GM18498 (cell line): Measurements from ENCODE around the gene MTNR1B.

Experiments
- ATAC-seq: cut with Tn5 transposase; IDR thresholded peaks from one replicate; pipeline ENCODE4 v1.9.1; 2021; ENCODE audit warnings: mild to moderate bottlenecking, moderate library complexity; ENCODE audit not compliant: unreplicated experiment

Gene MTNR1B

DNA sequence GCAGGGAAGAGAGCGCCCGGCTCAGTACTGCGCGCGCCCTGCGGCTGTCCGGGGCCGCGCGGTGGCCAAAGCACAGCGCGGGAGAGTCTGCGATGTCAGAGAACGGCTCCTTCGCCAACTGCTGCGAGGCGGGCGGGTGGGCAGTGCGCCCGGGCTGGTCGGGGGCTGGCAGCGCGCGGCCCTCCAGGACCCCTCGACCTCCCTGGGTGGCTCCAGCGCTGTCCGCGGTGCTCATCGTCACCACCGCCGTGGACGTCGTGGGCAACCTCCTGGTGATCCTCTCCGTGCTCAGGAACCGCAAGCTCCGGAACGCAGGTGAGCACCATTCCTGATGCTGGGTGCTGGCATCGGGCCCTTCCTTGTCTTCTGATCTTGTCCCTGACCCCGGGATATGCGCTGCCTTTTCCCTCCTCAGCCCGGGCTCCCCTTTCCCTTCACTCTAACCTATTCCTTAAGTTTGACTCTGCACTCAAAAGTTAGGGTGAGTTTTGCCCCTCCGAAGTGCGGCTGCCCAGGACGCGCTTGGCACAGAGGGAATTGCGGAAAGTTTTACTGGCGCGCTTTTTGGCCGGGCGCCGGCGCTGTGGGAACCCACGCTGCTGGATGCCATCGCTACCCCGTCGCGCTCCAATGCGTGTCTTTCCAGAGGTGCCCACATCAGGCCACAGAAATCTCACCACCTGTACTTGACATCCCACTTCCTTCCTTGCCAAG is at the start of gene MTNR1B:
Gene MTNR1B, plus strand, starts transcription at position 18 of the 714 bp plus-strand sequence. Its CDS starts 75 bp downstream, at position 93.
- ATAC-seq, result no peak

DNA sequence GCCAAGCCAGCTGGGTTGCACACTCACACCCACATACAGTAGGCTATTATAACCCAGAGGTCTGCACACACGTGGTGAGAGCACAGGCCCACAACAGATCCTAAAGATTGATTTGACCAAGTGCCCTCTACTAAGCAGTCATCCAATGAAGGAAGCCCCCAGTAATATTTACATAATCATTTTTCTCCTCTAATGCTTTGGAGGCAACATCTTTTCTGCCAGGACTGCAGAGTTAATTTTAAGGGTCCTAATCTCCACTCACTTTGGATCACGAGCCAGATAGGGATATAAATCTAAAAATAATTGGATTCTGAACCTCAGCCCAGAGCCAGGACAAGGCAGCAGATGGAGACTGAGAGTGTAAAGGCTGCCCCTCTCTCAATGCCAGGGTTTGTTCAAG is 49.1 kb upstream of the MTNR1B start:
- ATAC-seq, result no peak

DNA sequence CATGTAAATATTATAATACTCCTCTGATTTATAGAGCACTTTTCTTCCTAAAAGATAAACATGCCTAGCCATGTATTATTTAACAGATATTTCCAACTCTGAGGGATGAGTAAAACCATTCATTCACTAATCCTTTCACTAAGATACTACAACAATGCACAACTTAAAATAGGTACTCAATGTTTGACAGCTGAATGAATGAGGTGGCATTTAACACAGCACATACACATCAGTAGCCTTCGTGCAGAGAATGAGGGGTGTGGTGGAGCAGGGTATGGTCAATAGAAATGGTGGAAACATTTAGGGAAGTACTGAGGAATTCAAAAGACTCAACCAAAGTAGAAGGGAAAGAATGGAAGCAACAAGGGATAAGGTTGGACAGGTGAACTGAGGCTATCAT is 46.7 kb upstream of the MTNR1B start:
- ATAC-seq, result no peak

DNA sequence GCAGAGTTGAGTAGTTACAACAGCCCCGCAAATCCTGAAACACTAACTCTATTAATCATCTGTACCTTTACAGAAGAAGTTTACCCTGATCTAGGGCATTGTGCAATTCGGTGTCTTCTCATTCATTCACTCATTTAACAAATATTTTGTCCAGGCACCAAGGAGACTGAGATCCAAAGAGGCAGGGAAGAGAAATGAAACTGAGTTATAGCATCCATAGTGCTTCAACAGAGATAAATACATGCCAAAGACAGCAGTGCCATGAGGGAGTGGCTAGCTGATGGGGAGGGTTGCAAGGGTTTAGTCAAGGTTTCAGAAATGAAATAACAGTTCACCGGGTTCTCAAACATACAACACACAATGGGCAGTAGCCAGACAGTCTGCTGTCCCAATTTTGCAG is 40.2 kb upstream of the MTNR1B start:
- no peak for ATAC-seq

DNA sequence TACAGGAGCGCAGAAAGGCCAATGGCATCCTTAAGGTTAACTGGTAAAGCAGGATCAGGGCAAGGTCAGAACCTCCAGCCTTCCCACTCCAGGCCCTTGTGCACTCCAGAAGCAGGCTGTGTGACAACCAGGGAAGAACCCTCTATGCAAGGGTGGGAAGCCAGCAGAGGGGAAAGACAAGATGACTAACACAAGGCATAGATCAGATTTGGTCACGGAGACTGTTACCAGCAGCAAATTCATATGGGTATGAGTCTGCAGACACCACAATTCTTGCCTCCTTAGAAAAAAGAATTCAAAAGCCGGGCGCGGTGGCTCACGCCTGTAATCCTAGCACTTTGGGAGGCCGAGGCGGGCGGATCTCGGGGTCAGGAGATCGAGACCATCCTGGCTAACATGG is 39.8 kb upstream of the MTNR1B start:
- no peak for ATAC-seq

DNA sequence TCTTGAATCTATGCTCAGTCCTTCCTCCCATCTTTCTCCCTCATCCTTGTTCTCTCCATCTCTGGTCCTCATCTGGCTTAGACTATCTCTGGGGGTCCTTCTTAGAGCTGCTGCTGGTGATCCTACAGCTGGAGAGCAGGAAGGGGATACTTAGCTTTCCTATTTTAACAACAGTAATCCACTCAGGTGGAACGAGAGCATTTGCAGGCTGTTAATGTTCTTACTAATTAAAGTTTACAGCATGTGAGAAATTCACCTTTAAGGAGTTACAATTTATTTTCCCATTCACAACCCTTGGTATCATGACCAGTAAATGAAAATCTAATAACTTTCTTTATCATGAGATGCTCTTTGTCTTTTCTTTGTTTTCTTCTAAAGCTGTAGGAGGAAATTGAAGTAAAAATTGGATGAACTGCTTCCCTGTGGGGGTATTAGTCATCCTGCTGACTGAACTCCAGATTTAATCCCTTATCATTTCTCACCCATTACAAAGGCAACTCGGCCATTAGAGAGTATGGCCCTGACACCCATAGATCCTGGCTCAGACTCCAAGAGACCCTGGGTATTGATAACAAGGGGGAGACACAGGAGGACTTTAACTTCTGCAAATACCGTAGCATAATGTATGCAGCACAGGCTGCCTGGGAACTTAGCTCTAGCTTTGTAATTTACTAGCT is 37.6 kb upstream of the MTNR1B start:
- ATAC-seq, result no peak

DNA sequence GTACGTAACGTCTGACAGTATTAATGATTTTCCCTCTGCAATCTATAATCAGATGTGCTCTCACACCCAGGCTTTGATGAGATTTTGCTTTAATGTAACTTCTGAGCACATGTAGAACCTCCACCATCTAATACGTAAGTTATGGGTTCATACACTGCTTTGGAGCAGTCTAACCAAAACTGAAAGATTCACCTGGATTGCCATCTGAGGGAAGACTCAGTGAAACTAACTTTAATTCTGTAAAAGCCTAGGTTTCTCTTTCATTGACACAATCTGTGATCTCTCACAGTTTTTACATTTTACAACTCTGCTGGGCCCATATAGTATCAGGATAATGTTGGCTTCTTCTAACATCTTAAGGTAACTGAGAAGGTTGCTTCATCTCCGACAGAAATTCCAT is 30.1 kb upstream of the MTNR1B start:
- no peak for ATAC-seq

DNA sequence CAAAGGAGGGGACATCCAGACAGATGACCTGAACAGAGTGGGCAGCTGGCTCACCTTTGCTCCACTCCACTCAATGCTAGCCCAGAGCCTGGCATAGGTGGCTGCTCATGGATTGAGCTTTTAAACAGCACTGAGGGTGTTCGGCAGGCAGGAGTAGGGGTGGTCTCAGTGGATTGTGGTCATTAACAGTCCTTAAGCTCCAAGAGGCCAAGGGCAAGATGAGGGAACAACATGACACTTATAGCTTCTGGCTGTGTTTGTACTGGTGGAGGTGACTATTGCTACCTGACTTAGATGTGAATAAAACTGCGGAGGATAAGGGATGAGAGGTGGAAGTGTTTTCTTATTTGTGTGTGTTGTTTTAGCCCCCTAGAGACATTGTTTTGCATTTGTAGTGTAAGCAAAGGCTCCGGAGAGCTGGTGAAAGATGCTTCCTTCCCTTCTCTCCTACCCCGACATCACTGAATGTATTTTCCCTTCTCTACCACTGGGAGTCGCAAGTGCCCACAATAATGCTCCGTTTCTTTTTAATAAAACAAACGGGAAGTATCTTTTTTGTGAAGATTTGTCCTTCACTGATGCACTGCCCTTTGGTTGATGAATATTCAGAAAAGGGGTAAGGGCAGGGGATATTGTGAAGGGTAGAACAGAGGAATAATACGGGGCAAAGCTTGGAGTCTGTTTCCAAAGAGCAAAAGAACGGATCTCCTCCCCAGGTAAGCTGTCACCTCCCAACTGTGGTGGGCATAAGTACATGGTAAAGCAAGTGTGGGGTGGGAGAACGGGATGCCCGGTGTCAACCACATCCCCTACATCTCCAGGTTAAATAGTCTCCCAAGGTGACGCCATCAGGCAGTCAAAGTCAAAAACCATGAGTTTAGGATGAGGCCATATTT is 27.5 kb upstream of the MTNR1B start:
- ATAC-seq, result no peak

DNA sequence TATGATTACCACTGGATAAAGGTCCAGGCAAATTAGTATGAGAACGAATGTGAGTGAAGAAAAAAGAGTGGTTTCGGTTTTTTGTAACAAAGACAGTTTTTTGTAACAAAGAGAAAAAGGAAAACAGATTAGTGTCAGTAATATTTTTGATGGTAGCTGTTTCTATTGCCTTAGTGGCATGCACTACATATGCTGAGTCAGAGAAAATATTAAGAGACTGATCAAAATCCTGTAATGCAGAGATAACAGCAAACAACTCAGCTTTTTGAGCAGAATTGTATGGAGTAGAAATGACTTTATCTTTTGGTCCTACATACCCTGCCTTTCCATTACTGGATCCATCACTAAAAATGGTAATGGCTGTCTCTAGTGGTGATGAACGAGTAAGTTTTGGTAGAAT is 22.7 kb upstream of the MTNR1B start:
- ATAC-seq, result no peak

DNA sequence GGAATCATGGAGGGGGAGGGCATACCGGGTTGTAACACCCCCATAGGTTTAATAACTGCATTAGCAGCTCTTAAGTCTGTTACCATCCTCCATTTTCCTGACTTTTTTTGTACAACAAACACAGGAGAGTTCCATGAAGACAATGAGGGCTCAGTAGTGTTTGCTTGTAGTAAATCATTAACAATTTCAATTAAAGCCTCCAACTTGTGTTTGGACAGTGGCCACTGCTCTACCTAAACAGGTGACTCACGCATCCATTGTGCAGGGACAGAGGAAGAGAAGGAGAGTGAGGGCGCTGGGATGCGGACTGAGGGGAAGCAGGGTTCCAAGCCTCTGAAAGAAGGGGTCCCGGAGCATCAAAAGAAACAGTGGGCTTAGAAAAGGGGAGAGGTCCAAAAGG is 21.3 kb upstream of the MTNR1B start:
- no peak for ATAC-seq

DNA sequence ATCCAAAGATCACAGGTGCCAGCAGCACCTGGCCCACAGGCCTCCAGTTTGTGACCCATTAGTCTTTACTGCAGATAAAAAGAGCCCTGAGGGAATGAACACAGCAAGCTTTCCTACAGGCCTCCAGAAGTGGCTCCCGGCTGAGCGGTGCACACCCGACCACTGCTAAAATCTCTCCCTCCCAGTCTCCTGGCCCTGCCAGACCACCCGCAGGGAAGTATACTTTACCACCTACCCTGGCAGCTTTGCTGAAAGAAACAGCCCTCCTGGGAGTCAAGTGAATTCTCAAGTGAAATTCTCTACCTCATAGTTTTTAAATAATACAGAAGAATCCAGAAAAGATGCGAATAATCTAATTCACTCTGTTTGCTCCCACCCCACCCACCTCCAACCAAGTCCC is 15.4 kb upstream of the MTNR1B start:
- no peak for ATAC-seq

DNA sequence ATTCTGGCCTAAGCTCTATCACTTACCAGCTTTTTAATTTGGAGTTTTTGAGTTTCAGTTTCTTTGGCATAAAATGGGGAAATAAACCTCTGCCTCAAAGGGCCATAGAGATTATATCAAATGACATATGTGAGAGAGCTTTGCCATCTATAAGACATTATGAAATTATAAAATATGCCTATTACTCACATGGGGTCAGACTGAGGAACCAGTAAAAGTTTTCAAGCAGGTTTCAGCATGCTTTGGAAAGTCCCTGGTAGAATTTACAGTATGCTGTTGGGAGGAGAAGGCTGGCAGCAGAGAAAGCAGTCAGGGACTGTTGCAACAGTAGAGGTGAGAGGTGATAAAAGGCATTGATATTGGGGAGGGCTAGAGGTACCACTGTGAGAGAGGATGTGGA is 13.6 kb upstream of the MTNR1B start:
- no peak for ATAC-seq

DNA sequence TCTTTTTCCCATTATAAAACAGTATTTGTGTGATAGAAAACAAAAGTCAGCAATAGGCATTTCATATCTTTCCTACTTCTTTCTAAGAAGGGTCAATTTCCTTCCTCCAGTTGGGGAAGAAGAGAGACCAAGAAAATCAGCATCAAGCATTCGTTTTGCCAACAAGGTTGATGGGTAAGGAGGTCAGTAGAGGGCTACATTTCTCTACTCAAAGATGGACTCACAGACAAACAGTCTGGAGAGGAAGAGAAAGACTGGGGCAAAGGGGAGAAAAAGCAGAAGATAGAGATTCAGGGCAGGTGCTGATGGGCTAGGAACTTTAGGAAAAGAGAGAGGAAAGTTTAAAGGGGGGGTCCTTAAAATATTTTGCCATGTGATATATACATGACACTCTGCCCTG is 8.6 kb upstream of the MTNR1B start:
- ATAC-seq, result no peak

DNA sequence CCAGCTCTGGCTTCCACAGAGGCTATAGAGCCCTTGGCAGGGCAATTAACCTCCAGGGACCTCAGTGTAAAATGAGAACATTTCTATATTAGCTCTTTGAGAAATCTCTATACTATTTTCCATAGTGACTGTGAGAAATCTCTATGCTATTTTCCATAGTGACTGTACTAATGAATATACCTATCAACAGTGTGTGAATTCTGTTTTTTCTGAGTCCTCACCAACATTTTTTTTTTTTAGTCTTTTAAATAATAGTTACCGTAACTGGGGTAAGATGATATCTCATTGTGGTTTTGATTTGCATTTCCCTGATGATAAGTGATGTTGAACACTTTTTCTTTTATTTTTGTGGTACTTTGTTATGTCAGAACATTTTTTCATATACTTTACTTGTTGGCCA is 7.0 kb upstream of the MTNR1B start:
- ATAC-seq, result no peak

DNA sequence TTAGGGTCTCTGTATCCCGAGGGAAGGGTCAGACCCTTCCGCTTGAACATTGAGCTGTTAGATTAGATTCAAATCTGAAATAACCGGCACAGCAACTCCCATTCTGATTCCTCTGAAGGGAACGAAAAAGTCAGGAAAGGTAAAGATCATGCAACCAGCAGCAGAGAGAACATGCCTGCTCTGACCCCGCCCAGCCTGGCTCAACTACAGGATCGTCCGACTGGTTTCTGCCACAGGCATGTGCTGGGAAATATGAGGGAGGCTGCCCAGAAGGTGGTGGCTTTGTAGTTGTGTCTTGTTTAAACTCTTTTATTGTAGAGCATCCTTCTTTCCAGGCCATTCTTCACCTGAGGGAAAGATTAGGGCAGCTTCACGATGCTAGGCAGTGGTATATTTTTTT is 5.0 kb upstream of the MTNR1B start:
- no peak for ATAC-seq

DNA sequence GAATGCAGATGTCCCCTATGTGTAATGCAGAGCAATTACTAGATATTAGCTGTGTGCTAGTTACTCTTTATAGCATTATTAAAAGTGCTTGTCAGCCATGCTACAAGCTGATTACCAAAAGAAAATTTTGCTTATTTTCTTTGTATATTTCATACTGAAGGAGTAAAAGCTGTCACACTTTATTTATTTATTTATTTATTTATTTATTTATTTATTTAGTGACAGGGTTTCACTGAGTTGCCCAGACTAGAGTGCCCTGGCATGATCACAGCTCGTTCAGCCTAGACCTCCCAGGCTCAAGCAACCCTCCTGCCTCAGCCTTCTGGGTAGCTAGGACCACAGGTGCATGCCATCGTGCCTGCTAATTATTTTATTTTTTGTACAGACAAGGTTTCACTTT is 4.3 kb upstream of the MTNR1B start:
- ATAC-seq, result no peak

DNA sequence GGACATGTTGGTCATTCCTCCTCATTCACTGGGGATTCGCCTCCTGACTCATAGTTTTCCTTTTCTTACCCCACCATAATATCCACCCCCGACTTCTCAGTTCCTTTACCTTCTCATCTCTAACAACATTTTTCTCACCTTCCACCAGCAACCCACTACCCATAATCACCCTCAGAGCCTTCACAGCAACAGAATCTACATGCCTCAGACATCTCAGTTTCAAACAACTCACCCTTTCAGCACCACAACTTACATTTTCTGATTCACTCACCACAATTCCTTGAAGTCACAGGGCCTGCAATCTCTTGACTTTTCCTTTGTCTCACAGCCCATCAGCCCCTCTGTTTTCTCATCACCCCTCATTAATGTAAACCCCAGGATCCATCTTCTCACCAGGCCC is 2.3 kb upstream of the MTNR1B start:
- no peak for ATAC-seq

DNA sequence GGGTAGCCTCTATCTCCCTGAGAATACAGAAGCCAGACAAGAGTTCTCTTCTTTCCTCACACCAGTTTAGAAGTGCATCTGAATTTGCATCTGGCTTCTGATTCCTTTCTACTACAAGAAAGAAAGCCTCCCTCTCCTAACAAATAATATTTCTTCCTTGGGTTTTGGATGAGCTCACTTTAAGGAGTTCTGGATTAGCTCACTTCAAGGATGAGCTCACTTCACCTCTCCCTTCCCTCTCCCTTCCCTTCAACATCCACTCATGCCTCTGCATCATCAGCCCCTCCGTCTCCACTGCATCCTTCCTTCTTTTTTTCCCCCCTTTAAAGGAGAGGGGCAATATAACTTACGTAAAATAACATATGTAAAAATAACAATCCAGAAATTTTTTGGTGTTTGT is 1.6 kb upstream of the MTNR1B start:
- ATAC-seq, result no peak

DNA sequence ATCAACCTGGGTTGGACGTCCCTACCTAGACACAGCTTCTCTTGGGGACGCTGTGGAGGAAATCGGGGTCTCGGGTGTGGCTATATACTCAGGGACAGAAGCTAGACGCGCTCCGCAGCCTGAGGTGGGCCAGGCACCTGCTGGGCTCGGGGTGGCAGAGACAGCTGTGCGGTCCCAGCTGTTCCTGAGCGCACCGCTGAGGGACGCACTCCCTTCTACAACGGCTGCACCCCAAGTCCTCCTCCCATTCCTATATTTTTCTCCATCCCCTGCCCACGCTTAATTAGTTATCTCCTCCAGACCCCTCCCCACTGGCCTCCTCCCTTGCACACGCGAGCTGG is 188 bp upstream of the MTNR1B start:
- no peak for ATAC-seq

DNA sequence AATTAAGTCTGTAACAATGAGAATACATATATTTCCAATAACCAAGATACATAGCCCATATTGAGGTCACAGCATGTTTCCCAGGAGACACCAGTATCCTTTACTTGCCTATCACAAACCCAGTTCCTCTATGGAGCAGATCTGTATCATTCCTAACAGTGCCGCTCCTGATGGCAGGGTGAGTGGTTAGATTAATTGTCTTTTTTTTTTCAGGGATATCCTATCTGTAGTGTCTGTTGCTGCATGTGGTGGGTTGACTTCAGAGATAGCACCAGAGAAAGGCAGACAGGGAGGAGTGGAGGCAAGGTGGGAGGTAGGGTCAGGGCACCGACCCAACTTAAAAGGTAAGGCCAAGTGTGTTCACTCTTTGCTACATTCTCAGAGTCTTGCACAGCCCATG is 2.8 kb downstream of the MTNR1B start:
- ATAC-seq, result no peak

DNA sequence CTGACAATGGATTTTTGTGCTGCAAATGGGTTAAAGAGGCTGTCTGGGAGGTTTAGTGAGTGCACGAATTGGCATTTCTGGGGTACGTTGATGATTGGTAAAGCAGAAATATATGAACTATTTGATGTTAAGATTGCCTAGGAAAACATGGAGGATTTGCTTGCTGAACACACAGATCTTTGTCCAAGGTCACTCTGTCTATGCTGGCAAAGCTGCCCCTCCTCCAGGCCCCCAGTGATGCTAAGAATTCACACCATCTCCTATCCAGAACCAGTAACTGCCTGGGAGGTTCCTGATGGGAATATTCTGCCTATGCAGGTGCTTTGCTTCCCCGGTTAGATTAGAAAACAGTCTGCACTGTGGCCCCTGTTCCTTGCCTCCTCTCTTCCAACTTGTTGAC is 5.8 kb downstream of the MTNR1B start:
- no peak for ATAC-seq

DNA sequence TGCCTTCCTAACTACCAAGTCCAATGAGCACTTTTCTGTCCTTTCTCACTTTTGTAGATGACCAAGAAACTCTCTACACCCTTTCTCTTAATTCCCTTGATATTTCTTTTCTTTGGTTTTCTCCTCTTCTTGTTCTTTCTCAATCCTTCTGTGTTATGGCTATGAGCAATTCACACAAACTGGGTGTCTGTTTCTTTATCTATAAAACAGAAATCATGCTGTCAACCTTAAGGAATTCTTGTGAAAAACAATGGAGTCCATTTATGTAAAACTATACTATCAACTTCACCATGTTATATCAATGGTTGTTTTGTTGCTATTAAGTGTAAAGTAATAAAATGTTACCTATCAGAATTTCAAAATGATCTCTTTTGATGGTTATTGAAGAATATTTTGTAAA is 7.2 kb downstream of the MTNR1B start:
- no peak for ATAC-seq
